A549 (cell line): ENCODE data around the gene TCF12. TPM values are rescaled to one million over a fixed set of nuclear protein-coding genes. Genes with fewer than 3 reads are reported as not detected.

Experiments used
- ATAC-seq, 2 experiments: fragments of 200-7000 bp in 1 of 2; fragments of >200 bp in 1 of 2; cut with Nextera tagmentation in 1 of 2; cut with Tn5 transposase in 1 of 2; 3 replicates each; pipeline versions ENCODE4 v1.8.0 to v1.9.1; 2018 to 2020; ENCODE audit warnings: mild to moderate bottlenecking in 1 of 2, moderate library complexity in 1 of 2
- CTCF ChIA-PET: fragments of 300-600 bp; sonication (Branson Sonifier 250); formaldehyde crosslinking; extraction: SDS; loops from one replicate; lab custom pipeline; 2021; ENCODE audit warnings: antibody characterized with exemption, inconsistent platforms; lab: Yijun Ruan, JAX
- POLR2A ChIA-PET: fragments of 350-600 bp; formaldehyde crosslinking; extraction: SDS; loops from one replicate; lab custom pipeline; 2021; ENCODE audit warnings: antibody characterized with exemption, inconsistent platforms; lab: Yijun Ruan, JAX
- DNase-seq, 2 experiments: peaks; one replicate each; pipeline versions ENCODE4 v3.0.0 to v3.0.0-alpha.2; 2011 to 2016; ENCODE audit warnings: low read depth in 1 of 2, low spot score in 1 of 2
- FAIRE-seq: peaks from 2 replicates; lab custom pipeline; 2011; peaks lifted over from hg19 to GRCh38; lab: Jason Lieb, UNC
- H3K27ac ChIP-seq, 2 experiments: fragments of >200 bp; sonication (Bioruptor Twin); formaldehyde crosslinking; 3 replicates each; pipeline ENCODE4 v1.5.1; 2016 to 2017
- H3K4me1 ChIP-seq: fragments of >200 bp; sonication (Bioruptor Twin); formaldehyde crosslinking; 3 replicates; pipeline ENCODE4 v1.6.1; 2016
- H3K4me2 ChIP-seq: fragments of >200 bp; sonication (Bioruptor Twin); formaldehyde crosslinking; 3 replicates; pipeline ENCODE4 v1.6.1; 2016
- H3K4me3 ChIP-seq: fragments of >200 bp; sonication (Bioruptor Twin); formaldehyde crosslinking; 3 replicates; pipeline ENCODE4 v1.5.1; 2016
- H3K9me3 ChIP-seq: fragments of >200 bp; sonication (Bioruptor Twin); formaldehyde crosslinking; 3 replicates; pipeline ENCODE4 v1.6.1; 2016
- CBX8 ChIP-seq: fragments of 200-600 bp; sonication (generic); IDR thresholded peaks from 2 replicates; pipeline ENCODE4 v1.6.1; 2016
- FOSL2 ChIP-seq, 2 experiments: fragments of 450-650 bp in 1 of 2; fragments of >200 bp in 1 of 2; sonication (Bioruptor Twin) in 1 of 2; formaldehyde crosslinking; IDR thresholded peaks; 2 replicates each; pipeline versions ENCODE4 v1.5.0 to v1.6.1; 2016 to 2020; ENCODE audit warnings: mild to moderate bottlenecking in 1 of 2, moderate library complexity in 1 of 2
- MAFK ChIP-seq: fragments of 450-650 bp; IDR thresholded peaks from 2 replicates; pipeline ENCODE4 v1.6.1; 2014; ENCODE audit not compliant: partially characterized antibody
- POLR2AphosphoS2 ChIP-seq: conservative IDR thresholded peaks from 2 replicates; pipeline ENCODE4 v1.6.1; 2012; ENCODE audit warnings: low read length, improper control_type of control experiment, inconsistent platforms
- RCOR1 ChIP-seq: fragments of 150-350 bp; IDR thresholded peaks from 2 replicates; pipeline ENCODE4 v1.6.1; 2014; ENCODE audit warnings: antibody characterized with exemption, low read length, low read depth
- ZC3H11A ChIP-seq: fragments of 450-650 bp; IDR thresholded peaks from 2 replicates; pipeline ENCODE4 v1.6.1; 2014; ENCODE audit warnings: antibody characterized with exemption, mild to moderate bottlenecking
- WGBS: methylation state at CpG from one replicate; pipeline ENCODE4 v1.1.6; 2017; ENCODE audit errors: missing lambda C conversion rate; 5-methylcytosine and 5-hydroxymethylcytosine counted together
- polyA plus RNA-seq, 4 experiments: library from polyadenylated mRNA; depleted of rRNA in 3 of 4; stranded (reverse); fragments of >200 nt; fragmentation: RNase III in 1 of 4; extraction: RNeasy Plus Mini Kit Qiagen cat#74134 plus additional on column Dnase treatment in 1 of 4; gene quantifications; 2 replicates in 3 of 4; 3 replicates in 1 of 4; pipeline ENCODE4 v1.2.3, GENCODE V29; 2011 to 2017
- TF ChIP-seq, protein P1 (sequence below): IDR thresholded peaks from 2 replicates; pipeline ENCODE4 v1.6.1; 2012; ENCODE audit warnings: low read depth, borderline replicate concordance
- TF ChIP-seq, protein P2 (sequence below): fragments of >200 bp; sonication (Bioruptor Twin); formaldehyde crosslinking; IDR thresholded peaks from 3 replicates; pipeline ENCODE4 v1.6.1; 2016
- TF ChIP-seq, protein P3 (sequence below): fragments of 150-350 bp; IDR thresholded peaks from 2 replicates; pipeline ENCODE4 v1.6.1; 2014; ENCODE audit warnings: low read depth, mild to moderate bottlenecking, low read length
- TF ChIP-seq, protein P4 (sequence below): IDR thresholded peaks from 2 replicates; pipeline ENCODE4 v1.6.1; 2012

TCF12 gene
- polyA plus RNA-seq, 2 of the 4 experiments (the other 2 are of a cell fraction), result 36.3 to 121 TPM

DNA sequence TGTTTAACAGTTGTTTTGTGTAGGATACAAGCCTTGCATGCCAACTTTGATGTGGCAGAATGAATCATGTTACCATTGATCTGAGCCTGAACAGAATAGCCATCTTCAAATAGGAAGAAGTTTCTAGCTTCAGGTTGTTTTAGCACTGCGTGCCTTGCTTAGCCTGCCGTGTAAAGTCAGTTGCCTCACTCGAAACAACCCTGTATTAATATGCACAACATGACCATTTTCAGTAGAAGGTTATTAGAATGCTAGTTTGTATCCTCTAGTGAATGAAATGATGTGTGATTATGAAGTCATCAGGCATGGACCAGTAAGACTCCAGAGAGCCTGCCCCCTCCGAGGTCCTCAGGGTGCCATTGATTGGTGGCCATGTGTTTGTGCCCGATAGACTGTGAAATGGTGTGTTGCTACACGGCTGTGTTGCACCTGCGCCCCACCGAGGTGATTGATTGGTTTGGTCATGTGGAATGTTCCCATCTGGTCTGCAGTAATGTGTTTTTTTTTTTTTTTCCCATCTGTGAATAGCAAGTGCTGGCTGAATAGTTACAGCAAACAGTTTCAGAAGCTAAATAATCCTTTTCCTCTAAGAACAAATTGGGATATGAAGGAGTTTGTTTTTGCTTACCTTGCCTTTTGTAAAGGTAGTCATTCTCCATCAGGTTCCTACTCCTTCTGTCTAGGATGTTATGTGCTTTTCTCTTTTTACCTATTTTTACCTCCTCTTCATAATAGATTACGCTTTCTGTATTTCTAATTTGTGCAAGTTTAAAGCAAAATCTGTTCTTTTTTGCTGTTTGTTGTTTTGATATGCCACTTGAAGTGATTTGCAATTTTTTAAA lies 214.9 kb downstream of the TCF12 start:
- Histone ChIP-seq H3K4me3 (no peak overlapping the region), H3K4me1 (peaks cover 9% of the 10 kb centered on the region; the same call in 1 of the 3 replicates), H3K4me2 (no peak overlapping the region), H3K9me3 (no peaks in the 10 kb centered on the region), H3K27ac (no peak overlapping the region)
- DNase-seq (no peak), ATAC-seq (no peak), FAIRE-seq (no peak)
- CTCF ChIA-PET, result interaction anchor here (0.8 to 0.9 kb wide), 2 partner anchors 10 to 12 kb away, joined by 4 read pairs; no protein-coding TSS in a partner anchor
- WGBS, result 94% methylated on average over 9 of the region's 9 CpGs
- TF ChIP-seq, protein P1, sequence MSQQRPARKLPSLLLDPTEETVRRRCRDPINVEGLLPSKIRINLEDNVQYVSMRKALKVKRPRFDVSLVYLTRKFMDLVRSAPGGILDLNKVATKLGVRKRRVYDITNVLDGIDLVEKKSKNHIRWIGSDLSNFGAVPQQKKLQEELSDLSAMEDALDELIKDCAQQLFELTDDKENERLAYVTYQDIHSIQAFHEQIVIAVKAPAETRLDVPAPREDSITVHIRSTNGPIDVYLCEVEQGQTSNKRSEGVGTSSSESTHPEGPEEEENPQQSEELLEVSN, result no peak
- TF ChIP-seq MAFK, result peak; percentile 62
- TF ChIP-seq, protein P2, sequence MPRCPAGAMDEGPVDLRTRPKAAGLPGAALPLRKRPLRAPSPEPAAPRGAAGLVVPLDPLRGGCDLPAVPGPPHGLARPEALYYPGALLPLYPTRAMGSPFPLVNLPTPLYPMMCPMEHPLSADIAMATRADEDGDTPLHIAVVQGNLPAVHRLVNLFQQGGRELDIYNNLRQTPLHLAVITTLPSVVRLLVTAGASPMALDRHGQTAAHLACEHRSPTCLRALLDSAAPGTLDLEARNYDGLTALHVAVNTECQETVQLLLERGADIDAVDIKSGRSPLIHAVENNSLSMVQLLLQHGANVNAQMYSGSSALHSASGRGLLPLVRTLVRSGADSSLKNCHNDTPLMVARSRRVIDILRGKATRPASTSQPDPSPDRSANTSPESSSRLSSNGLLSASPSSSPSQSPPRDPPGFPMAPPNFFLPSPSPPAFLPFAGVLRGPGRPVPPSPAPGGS, result no peak
- TF ChIP-seq, protein P3, sequence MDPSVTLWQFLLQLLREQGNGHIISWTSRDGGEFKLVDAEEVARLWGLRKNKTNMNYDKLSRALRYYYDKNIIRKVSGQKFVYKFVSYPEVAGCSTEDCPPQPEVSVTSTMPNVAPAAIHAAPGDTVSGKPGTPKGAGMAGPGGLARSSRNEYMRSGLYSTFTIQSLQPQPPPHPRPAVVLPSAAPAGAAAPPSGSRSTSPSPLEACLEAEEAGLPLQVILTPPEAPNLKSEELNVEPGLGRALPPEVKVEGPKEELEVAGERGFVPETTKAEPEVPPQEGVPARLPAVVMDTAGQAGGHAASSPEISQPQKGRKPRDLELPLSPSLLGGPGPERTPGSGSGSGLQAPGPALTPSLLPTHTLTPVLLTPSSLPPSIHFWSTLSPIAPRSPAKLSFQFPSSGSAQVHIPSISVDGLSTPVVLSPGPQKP, result no peak
- TF ChIP-seq RCOR1, result no peak
- POLR2A ChIA-PET, result no interaction called here

DNA sequence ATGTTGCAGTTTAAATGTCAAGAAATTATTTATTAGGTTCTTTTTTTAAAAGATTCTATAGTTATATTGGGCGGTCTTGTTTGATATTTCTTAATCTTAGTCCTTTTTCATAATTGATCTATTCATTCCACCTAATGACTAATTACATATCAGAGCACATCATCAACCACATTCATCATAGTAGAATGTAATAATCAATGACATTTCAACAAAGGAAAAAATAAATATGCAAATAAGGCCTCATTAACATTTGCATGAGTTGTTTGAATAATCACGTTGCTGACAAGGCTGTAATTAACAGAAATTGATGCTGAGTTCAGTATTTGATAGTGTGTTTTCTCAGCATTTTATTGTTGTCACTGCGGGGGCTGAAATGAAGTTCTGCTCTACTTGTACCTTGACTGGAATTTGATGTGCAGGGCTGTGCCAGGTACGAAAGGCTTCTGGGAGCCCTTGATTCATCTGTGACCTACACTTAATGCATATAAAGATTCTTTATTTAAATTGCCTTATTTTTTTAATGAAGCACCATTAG lies 215.7 kb downstream of the TCF12 start:
- 92% methylated on average over 4 of the region's 4 CpGs for WGBS
- Histone ChIP-seq H3K27ac (no peak overlapping the region), H3K4me3 (no peak overlapping the region), H3K9me3 (no peaks in the 10 kb centered on the region)
- ATAC-seq, result no peak
- POLR2A ChIA-PET, result no interaction called here
- TF ChIP-seq, protein P4, sequence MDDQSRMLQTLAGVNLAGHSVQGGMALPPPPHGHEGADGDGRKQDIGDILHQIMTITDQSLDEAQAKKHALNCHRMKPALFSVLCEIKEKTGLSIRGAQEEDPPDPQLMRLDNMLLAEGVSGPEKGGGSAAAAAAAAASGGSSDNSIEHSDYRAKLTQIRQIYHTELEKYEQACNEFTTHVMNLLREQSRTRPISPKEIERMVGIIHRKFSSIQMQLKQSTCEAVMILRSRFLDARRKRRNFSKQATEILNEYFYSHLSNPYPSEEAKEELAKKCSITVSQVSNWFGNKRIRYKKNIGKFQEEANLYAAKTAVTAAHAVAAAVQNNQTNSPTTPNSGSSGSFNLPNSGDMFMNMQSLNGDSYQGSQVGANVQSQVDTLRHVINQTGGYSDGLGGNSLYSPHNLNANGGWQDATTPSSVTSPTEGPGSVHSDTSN, result no peak
- TF ChIP-seq, all 56 proteins: peak for 0
- peaks cover 9% of the 10 kb centered on the region; the same call in 1 of the 3 replicates for H3K4me1 ChIP-seq
- no peak overlapping the region for H3K4me2 ChIP-seq
- CTCF ChIA-PET, result interaction anchor here (0.6 to 3.0 kb wide), 2 partner anchors 12 to 392 kb away, joined by 4 to 21 read pairs; no protein-coding TSS in a partner anchor
- DNase-seq, result no peak
- FAIRE-seq, result peak; percentile 67

DNA sequence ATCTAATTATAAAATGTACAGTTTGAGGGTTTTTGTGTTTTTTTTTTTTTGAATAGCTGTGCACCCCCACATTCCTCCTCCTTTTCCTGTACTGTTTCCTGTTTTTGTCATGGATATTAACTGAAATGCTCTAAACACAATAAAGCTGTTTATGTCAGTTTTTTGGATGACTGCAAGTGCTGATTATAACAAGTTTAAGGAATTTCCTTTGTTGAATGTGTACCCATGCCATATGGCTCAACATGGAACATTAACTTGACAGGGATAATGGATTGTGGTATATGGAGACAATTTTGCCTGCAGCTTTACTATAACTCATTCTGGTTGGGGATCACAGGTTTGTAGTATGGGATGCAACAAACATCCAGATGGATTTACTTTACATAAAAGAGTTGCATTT lies 216.4 kb downstream of the TCF12 start:
- ChIA-PET POLR2A (no interaction called here), CTCF (interaction anchor here (0.5 to 3.0 kb wide), 4 partner anchors 11 to 813 kb away, joined by 3 to 21 read pairs (median 4); no protein-coding TSS in a partner anchor)
- Histone ChIP-seq H3K4me2 (no peak overlapping the region), H3K9me3 (no peaks in the 10 kb centered on the region), H3K27ac (no peak overlapping the region), H3K4me3 (no peak overlapping the region), H3K4me1 (peaks cover 9% of the 10 kb centered on the region; the same call in 1 of the 3 replicates)
- DNase-seq (no peak), ATAC-seq (no peak), FAIRE-seq (peak; percentile 78)
- TF ChIP-seq, protein P2, result no peak
- TF ChIP-seq CBX8, result no peak
- TF ChIP-seq FOSL2 (IDR thresholded peaks at IDR 0.05), result no peak
- TF ChIP-seq FOSL2 (CRISPR knock-in tag; IDR thresholded peaks at IDR 0.05), result no peak
- TF ChIP-seq POLR2AphosphoS2, result no peak

DNA sequence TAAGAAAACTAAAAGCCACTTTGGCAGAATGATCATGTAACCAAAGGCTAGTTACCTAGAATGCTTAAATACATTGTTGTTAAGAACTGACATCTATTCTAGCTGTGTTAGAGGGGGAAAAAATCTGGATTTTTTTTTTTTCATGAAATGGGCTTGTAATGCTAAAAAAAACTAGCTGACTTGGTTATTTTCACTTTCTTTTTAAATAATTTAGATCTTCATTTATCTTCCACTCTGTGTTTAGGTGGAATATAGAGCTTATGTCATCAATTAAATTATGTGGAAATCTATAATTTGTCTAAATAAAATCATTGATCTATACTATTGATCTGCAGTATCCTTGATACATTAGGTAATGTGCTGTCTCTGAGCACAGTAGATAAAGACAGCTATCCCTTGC lies 217.4 kb downstream of the TCF12 start:
- Histone ChIP-seq H3K4me1 (peaks cover 9% of the 10 kb centered on the region; the same call in 1 of the 3 replicates), H3K27ac (no peak overlapping the region), H3K4me3 (no peak overlapping the region), H3K9me3 (no peaks in the 10 kb centered on the region), H3K4me2 (no peak overlapping the region)
- ATAC-seq (no peak), DNase-seq (no peak), FAIRE-seq (no peak)
- ChIA-PET POLR2A (interaction anchor here (1.5 kb wide), 1 partner anchor 217 kb away, joined by 3 read pairs; the partner anchor contains the start of gene TCF12), CTCF (interaction anchor here (0.9 to 3.0 kb wide), 4 partner anchors 10 to 406 kb away, joined by 3 to 21 read pairs (median 4); partner anchors contain the start of gene TCF12)
- TF ChIP-seq ZC3H11A, result no peak
- peak; percentile 67 for TF ChIP-seq MAFK
